GM13976 (cell line): Measurements from ENCODE around the gene TMEM117.

Experiments used
- DNase-seq: peaks from one replicate; pipeline ENCODE4 v3.0.0; 2012; ENCODE audit warnings: low spot score
- CTCF ChIP-seq: IDR thresholded peaks from 2 replicates; pipeline ENCODE4 v1.5.1; 2012; ENCODE audit warnings: borderline replicate concordance, mild to moderate bottlenecking; ENCODE audit not compliant: insufficient read depth; ENCODE audit errors: extremely low read depth, missing control alignments, control extremely low read depth
- in situ Hi-C: fragments of 300-500 bp; cut with MboI; formaldehyde crosslinking; loops from one replicate; pipeline ENCODE4 v1.12.0; 2022; ENCODE audit warnings: low sequenced_read_pairs, mixed read lengths, inconsistent platforms; ENCODE audit not compliant: unreplicated experiment

The TMEM117 gene

GRCh38 chr12:43848786-43849185 lies 12.9 kb downstream of the TMEM117 start:
- in situ Hi-C loops = no loop called here
- no peak for DNase-seq
- TF ChIP-seq CTCF = no peak

- DNase-seq = no peak
- in situ Hi-C loops = no loop called here
- TF ChIP-seq CTCF = no peak
Measured at GRCh38 chr12:43852744-43853143, 16.9 kb downstream of the TMEM117 start.

GRCh38 chr12:43856972-43857371 lies 21.1 kb downstream of the TMEM117 start:
- no peak for TF ChIP-seq CTCF
- no peak for DNase-seq
- in situ Hi-C loops = no loop called here

- in situ Hi-C loops = no loop called here
- no peak for TF ChIP-seq CTCF
- no peak for DNase-seq
Measured at GRCh38 chr12:43858096-43858495, 22.2 kb downstream of the TMEM117 start.

GRCh38 chr12:43858991-43859390 lies 23.1 kb downstream of the TMEM117 start:
- no peak for DNase-seq
- in situ Hi-C loops = no loop called here
- no peak for TF ChIP-seq CTCF

- in situ Hi-C loops = no loop called here
- TF ChIP-seq CTCF = no peak
- no peak for DNase-seq
Measured at GRCh38 chr12:43861015-43861839, 25.3 kb downstream of the TMEM117 start.

GRCh38 chr12:43861840-43862150 lies 25.9 kb downstream of the TMEM117 start:
- in situ Hi-C loops = no loop called here
- TF ChIP-seq CTCF = no peak
- no peak for DNase-seq
